IMR-90 (cell line): Measurements from ENCODE around the gene RAVER2.

Experiments
- BHLHE40 ChIP-seq: fragments of 150-350 bp; IDR thresholded peaks from 2 replicates; pipeline ENCODE4 v1.6.1; 2016; ENCODE audit warnings: mild to moderate bottlenecking, low read depth, low read length
- CEBPB ChIP-seq: IDR thresholded peaks from 2 replicates; pipeline ENCODE4 v1.6.1; 2012; ENCODE audit warnings: low read depth, low read length, improper control_type of control experiment
- CTCF ChIP-seq: conservative IDR thresholded peaks from 2 replicates; pipeline ENCODE4 v1.5.1; 2012; ENCODE audit warnings: mild to moderate bottlenecking, low read depth, low read length, improper control_type of control experiment
- MAFK ChIP-seq: IDR thresholded peaks from 2 replicates; pipeline ENCODE4 v1.6.1; 2012; ENCODE audit warnings: low read depth, low read length, improper control_type of control experiment
- NFE2L2 ChIP-seq: fragments of 150-350 bp; IDR thresholded peaks from 2 replicates; pipeline ENCODE4 v1.6.1; 2016; ENCODE audit warnings: low read depth, mild to moderate bottlenecking, low read length
- POLR2A ChIP-seq: IDR thresholded peaks from 2 replicates; pipeline ENCODE4 v1.6.1; 2012; ENCODE audit warnings: mild to moderate bottlenecking, low read depth, low read length
- RAD21 ChIP-seq: IDR thresholded peaks from 2 replicates; pipeline ENCODE4 v1.6.1; 2012; ENCODE audit warnings: low read length, improper control_type of control experiment
- SMC3 ChIP-seq: fragments of 150-350 bp; IDR thresholded peaks from 2 replicates; pipeline ENCODE4 v1.6.1; 2016; ENCODE audit warnings: low read depth, mild to moderate bottlenecking, antibody characterized with exemption, low read length, moderate library complexity

- no peak for TF ChIP-seq NFE2L2
- no peak for TF ChIP-seq MAFK
- no peak for TF ChIP-seq CTCF
- TF ChIP-seq RAD21: no peak
- no peak for TF ChIP-seq SMC3
- no peak for TF ChIP-seq POLR2A
- TF ChIP-seq BHLHE40: no peak
- TF ChIP-seq CEBPB: no peak
Observed at GRCh38 chr1:64734287-64734652, 10.6 kb upstream of the RAVER2 start.
